DOHH2 (cell line): ENCODE data around the gene APOA5.

Experiments
- CTCF ChIP-seq: fragments of 200-600 bp; sonication (generic); IDR thresholded peaks from one replicate; pipeline ENCODE4 v1.5.1; 2014; ENCODE audit warnings: antibody characterized with exemption, mild to moderate bottlenecking, low read depth, low read length; ENCODE audit not compliant: poor library complexity, severe bottlenecking
- EZH2phosphoT487 ChIP-seq: fragments of 200-600 bp; sonication (generic); IDR thresholded peaks from 2 replicates; pipeline ENCODE4 v1.6.1; 2017; ENCODE audit warnings: borderline replicate concordance, mild to moderate bottlenecking, antibody characterized with exemption, low read length, moderate library complexity, mixed read lengths

- TF ChIP-seq CTCF: no peak
- no peak for TF ChIP-seq EZH2phosphoT487
These were observed 9.0 kb downstream of the APOA5 start for GRCh38 chr11:116782728-116783127.
